B cell (primary cell): ENCODE measurements around the gene TET3. TPM values are rescaled to one million over a fixed set of nuclear protein-coding genes. Genes with fewer than 3 reads are reported as not detected.

Source experiments
- ATAC-seq: fragments of 200-7000 bp; cut with Tn5 transposase; one replicate; pipeline ENCODE4 v1.10.0; 2021; ENCODE audit warnings: low read depth, mild to moderate bottlenecking, moderate number of reproducible peaks, moderate library complexity
- CTCF ChIA-PET: fragments of 350-600 bp; sonication (Branson Sonifier 250); formaldehyde crosslinking; loops from one replicate; lab custom pipeline; 2021; ENCODE audit warnings: antibody characterized with exemption, inconsistent platforms; lab: Charles Lee
- POLR2A ChIA-PET: fragments of 350-600 bp; sonication (Branson Sonifier 250); formaldehyde crosslinking; loops from one replicate; lab custom pipeline; 2021; ENCODE audit warnings: antibody characterized with exemption; lab: Charles Lee
- DNase-seq: peaks from one replicate; pipeline ENCODE4 v3.0.0; 2013
- H2AFZ ChIP-seq: 2 replicates; pipeline ENCODE4 v1.6.1; 2012; ENCODE audit warnings: mild to moderate bottlenecking, low read depth, low read length; ENCODE audit not compliant: insufficient read depth, poor library complexity, severe bottlenecking
- H3K27ac ChIP-seq, 2 donors: 1 replicate in 1 of 2; 2 replicates in 1 of 2; pipeline ENCODE4 v1.5.1; 2012 to 2013; ENCODE audit warnings: low read length in 2 of 2, mild to moderate bottlenecking in 2 of 2, moderate library complexity in 1 of 2
- H3K27me3 ChIP-seq, 4 experiments: fragments of 200-600 bp in 1 of 4; sonication (generic) in 1 of 4; replicated peaks in 1 of 4; 1 replicate in 2 of 4; 2 replicates in 2 of 4; pipeline versions ENCODE4 v1.6.1 to v1.7.0; 2013 to 2016; ENCODE audit warnings: low read length in 3 of 4, mild to moderate bottlenecking in 2 of 4, mixed read lengths in 1 of 4, moderate library complexity in 1 of 4; ENCODE audit not compliant: insufficient read depth in 4 of 4, control insufficient read depth in 3 of 4; ENCODE audit errors: control extremely low read depth in 1 of 4
- H3K36me3 ChIP-seq, 2 experiments: replicated peaks in 1 of 2; 1 replicate in 1 of 2; 2 replicates in 1 of 2; pipeline versions ENCODE4 v1.6.1 to v1.7.1; 2013; ENCODE audit warnings: low read length in 1 of 2; ENCODE audit not compliant: insufficient read depth in 2 of 2, control insufficient read depth in 1 of 2; ENCODE audit errors: control extremely low read depth in 1 of 2, extremely low read depth in 1 of 2
- H3K4me1 ChIP-seq, 2 donors: fragments of 200-600 bp in 1 of 2; sonication (generic) in 1 of 2; 1 replicate in 1 of 2; 2 replicates in 1 of 2; pipeline versions ENCODE4 v1.5.1 to v1.6.1; 2013 to 2017; ENCODE audit warnings: low read length in 2 of 2; ENCODE audit not compliant: control insufficient read depth in 2 of 2, insufficient read depth in 2 of 2
- H3K4me2 ChIP-seq: replicated peaks from 2 replicates; pipeline ENCODE3; 2012; ENCODE audit warnings: mild to moderate bottlenecking, low read depth, low read length; ENCODE audit not compliant: poor library complexity, severe bottlenecking
- H3K4me3 ChIP-seq, 5 experiments: fragments of 200-600 bp in 1 of 5; sonication (generic) in 1 of 5; 1 replicate in 3 of 5; 2 replicates in 2 of 5; pipeline versions ENCODE4 v1.5.1 to v1.7.0; 2011 to 2016; ENCODE audit warnings: low read length in 4 of 5, mild to moderate bottlenecking in 4 of 5, low read depth in 2 of 5, control low read depth in 1 of 5, moderate library complexity in 1 of 5; ENCODE audit not compliant: insufficient read depth in 1 of 5; ENCODE audit errors: control extremely low read depth in 1 of 5, extremely low read depth in 1 of 5
- H3K79me2 ChIP-seq: fragments of 200-600 bp; sonication (generic); one replicate; pipeline ENCODE4 v1.6.0; 2016; ENCODE audit warnings: low read length; ENCODE audit not compliant: control insufficient read depth, insufficient read depth
- H3K9ac ChIP-seq: fragments of 200-600 bp; sonication (generic); 2 replicates; pipeline ENCODE4 v1.6.1; 2017; ENCODE audit warnings: mild to moderate bottlenecking, low read length, moderate library complexity
- H3K9me3 ChIP-seq, 3 donors: one replicate each; pipeline versions ENCODE4 v1.6.1 to v1.7.1; 2013; ENCODE audit warnings: low read length in 2 of 3; ENCODE audit not compliant: control insufficient read depth in 2 of 3, insufficient read depth in 1 of 3; ENCODE audit errors: control extremely low read depth in 1 of 3
- H4K20me1 ChIP-seq: 2 replicates; pipeline ENCODE4 v1.6.0; 2012; ENCODE audit warnings: mild to moderate bottlenecking, low read length; ENCODE audit not compliant: insufficient read depth, control insufficient read depth, poor library complexity, severe bottlenecking
- H3K27ac Mint-ChIP-seq: one replicate; pipeline ENCODE4 v1.8.0; 2021; ENCODE audit warnings: mixed read lengths
- H3K27me3 Mint-ChIP-seq: one replicate; pipeline ENCODE4 v1.8.0; 2021; ENCODE audit warnings: mixed read lengths
- H3K4me1 Mint-ChIP-seq: one replicate; pipeline ENCODE4 v1.8.0; 2021; ENCODE audit warnings: mixed read lengths
- H3K4me3 Mint-ChIP-seq: one replicate; pipeline ENCODE4 v1.8.0; 2021; ENCODE audit warnings: mixed read lengths
- H3K9me3 Mint-ChIP-seq: one replicate; pipeline ENCODE4 v1.8.0; 2022; ENCODE audit warnings: mixed read lengths; ENCODE audit not compliant: insufficient read depth
- EZH2 ChIP-seq: IDR thresholded peaks from 2 replicates; pipeline ENCODE4 v1.6.1; 2012; ENCODE audit warnings: borderline replicate concordance, low read depth, mild to moderate bottlenecking, moderate library complexity, low read length; ENCODE audit not compliant: insufficient read depth, poor library complexity, severe bottlenecking
- WGBS: methylation state at CpG from one replicate; pipeline ENCODE4 v1.1.5; 2013; ENCODE audit warnings: missing lambda C conversion rate; ENCODE audit not compliant: insufficient coverage; 5-methylcytosine and 5-hydroxymethylcytosine counted together
- intact Hi-C: fragments of 100-400 bp; cut with micrococcal nuclease; formaldehyde crosslinking; loops from one replicate; pipeline ENCODE4 v1.10.0; 2022
- polyA plus RNA-seq: library from polyadenylated mRNA; depleted of rRNA; stranded (reverse); fragments of >200 nt; gene quantifications from 2 replicates; pipeline ENCODE4 v1.2.3, GENCODE V29; 2012
- total RNA-seq, 2 donors: library from RNA; stranded (reverse); fragments of 120-200 nt in 1 of 2; gene quantifications; 1 replicate in 1 of 2; 2 replicates in 1 of 2; pipeline versions ENCODE4 v1.2.3 to v1.2.4, GENCODE V29; 2013 to 2022
- TF ChIP-seq, protein P1 (sequence below): fragments of 200-600 bp; IDR thresholded peaks from one replicate; pipeline ENCODE4 v1.8.0; 2022; ENCODE audit warnings: antibody characterized with exemption, mild to moderate bottlenecking

Gene TET3
- total and polyA plus RNA-seq, 2 donors (not counting 1 experiment from before 2014, with no cell fraction given), result 4.7 to 43.9 TPM

DNA sequence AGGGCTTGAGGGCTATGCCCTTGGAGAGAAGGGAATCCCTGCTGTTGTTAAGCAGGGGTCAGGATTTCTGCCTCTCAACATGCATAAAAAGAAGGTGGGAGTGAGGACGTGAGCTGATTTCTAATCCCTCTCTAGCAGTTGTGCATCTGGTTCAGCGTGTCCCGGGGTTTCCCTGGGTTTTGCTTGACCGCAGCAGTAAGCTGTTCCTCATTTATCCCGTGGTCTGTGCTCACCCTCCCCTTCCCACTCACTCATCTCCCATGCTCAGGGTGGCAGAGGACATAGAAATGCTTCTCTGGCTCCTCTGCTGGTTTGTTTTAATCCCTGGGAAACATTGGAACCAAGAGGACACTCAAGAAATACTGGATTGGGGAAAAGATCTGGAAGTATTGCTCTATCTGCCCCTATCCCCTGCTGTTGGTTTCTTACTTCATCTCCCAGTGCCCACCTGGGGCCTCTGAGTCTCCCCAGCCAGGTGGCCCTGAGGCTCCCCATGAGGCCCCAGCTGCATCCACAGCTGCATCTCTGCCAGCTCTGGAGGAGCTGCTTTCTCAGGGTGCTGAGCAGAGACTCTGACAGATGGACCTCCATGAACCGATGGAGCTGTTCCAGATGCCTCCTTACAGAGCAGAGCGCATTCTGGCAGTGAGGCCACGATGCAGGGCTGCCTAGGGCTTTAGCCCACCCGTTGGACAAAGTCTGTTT is 36.1 kb downstream of the TET3 start:
- peak overlapping the region; percentile 11 for H3K4me2 ChIP-seq
- H3K27me3 ChIP-seq, result no peaks in the 10 kb centered on the region
- peaks cover 26% of the 10 kb centered on the region in 2 donors for H3K4me1 ChIP-seq
- no peak overlapping the region for H3K4me3 ChIP-seq
- no peaks in the 10 kb centered on the region for H3K9me3 Mint-ChIP-seq
- H3K27ac Mint-ChIP-seq, result peak overlapping the region; percentile 46
- H4K20me1 ChIP-seq, result peaks cover 46% of the 10 kb centered on the region
- intact Hi-C loops, result no loop called here
- POLR2A ChIA-PET, result no interaction called here
- no peak overlapping the region for H3K9ac ChIP-seq
- ATAC-seq, result no peak
- peak; percentile 47 for DNase-seq
- CTCF ChIA-PET, result interaction anchor here (1.0 to 1.2 kb wide), 2 partner anchors 17 to 112 kb away, joined by 3 to 4 read pairs; no protein-coding TSS in a partner anchor
- peaks cover 97% of the 10 kb centered on the region for H3K79me2 ChIP-seq
- WGBS, result 66% methylated on average over 4 of the region's 9 CpGs
- peak overlapping the region in 1 of 2 donors; percentile 37 for H3K27ac ChIP-seq
- no peaks in the 10 kb centered on the region for H3K9me3 ChIP-seq
- no peaks in the 10 kb centered on the region for H3K36me3 ChIP-seq
- H2AFZ ChIP-seq, result no peak overlapping the region
- H3K4me1 Mint-ChIP-seq, result peaks cover 52% of the 10 kb centered on the region
- no peak for TF ChIP-seq EZH2
- TF ChIP-seq, protein P1, sequence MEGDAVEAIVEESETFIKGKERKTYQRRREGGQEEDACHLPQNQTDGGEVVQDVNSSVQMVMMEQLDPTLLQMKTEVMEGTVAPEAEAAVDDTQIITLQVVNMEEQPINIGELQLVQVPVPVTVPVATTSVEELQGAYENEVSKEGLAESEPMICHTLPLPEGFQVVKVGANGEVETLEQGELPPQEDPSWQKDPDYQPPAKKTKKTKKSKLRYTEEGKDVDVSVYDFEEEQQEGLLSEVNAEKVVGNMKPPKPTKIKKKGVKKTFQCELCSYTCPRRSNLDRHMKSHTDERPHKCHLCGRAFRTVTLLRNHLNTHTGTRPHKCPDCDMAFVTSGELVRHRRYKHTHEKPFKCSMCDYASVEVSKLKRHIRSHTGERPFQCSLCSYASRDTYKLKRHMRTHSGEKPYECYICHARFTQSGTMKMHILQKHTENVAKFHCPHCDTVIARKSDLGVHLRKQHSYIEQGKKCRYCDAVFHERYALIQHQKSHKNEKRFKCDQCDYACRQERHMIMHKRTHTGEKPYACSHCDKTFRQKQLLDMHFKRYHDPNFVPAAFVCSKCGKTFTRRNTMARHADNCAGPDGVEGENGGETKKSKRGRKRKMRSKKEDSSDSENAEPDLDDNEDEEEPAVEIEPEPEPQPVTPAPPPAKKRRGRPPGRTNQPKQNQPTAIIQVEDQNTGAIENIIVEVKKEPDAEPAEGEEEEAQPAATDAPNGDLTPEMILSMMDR, result no peak
- H3K4me3 Mint-ChIP-seq, result peak overlapping the region; percentile 11
- H3K27me3 Mint-ChIP-seq, result no peaks in the 10 kb centered on the region

DNA sequence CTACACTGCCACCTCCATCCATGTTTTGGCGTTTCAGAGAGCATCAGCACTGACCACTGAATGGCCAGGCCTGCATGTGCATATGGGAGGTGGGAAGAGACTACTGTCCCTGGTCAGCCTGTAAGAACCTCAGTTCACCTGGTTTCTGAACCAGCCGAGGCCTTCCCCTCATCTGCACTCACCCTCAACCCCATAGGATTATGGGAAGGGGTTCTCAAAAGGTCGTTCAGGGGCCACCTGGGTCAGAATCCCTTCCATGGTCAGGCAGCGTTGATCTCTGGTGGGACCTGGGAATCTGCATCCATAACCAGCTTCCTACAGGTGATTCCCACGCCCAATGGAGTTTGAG is 36.7 kb downstream of the TET3 start:
- no peak for DNase-seq
- ChIA-PET CTCF (no interaction called here), POLR2A (no interaction called here)
- ATAC-seq, result no peak
- Mint-ChIP-seq H3K4me1 (peaks cover 56% of the 10 kb centered on the region), H3K27me3 (no peaks in the 10 kb centered on the region), H3K4me3 (no peak overlapping the region), H3K27ac (peak overlapping the region; percentile 63), H3K9me3 (no peaks in the 10 kb centered on the region)
- TF ChIP-seq, protein P1, result no peak
- H3K27me3 ChIP-seq, result no peaks in the 10 kb centered on the region
- intact Hi-C loops, result no loop called here
- H3K4me2 ChIP-seq, result no peak overlapping the region
- H3K27ac ChIP-seq, result peak overlapping the region in 1 of 2 donors; percentile 37
- peaks cover 97% of the 10 kb centered on the region for H3K79me2 ChIP-seq
- WGBS, result 88% methylated on average over 2 of the region's 5 CpGs
- peaks cover 31% of the 10 kb centered on the region in 2 donors for H3K4me1 ChIP-seq
- H4K20me1 ChIP-seq, result peaks cover 51% of the 10 kb centered on the region
- H3K9me3 ChIP-seq, result no peaks in the 10 kb centered on the region
- H2AFZ ChIP-seq, result no peak overlapping the region
- no peak overlapping the region for H3K4me3 ChIP-seq
- H3K36me3 ChIP-seq, result no peaks in the 10 kb centered on the region
- H3K9ac ChIP-seq, result no peak overlapping the region
